Measurements from ENCODE around the gene PCDH18.
"Not testable (repeated sequence)": the region's sequence is repeated elsewhere in the genome, so short reads cannot be mapped to it uniquely, and the experiment has no call there.

PCDH18 gene

GRCh38 chr4:137530176-137530575, 2.1 kb downstream of the PCDH18 start:
- DNase-seq: no peak

- no peak for DNase-seq
Measured at GRCh38 chr4:137529432-137529831, 2.9 kb downstream of the PCDH18 start.

GRCh38 chr4:137528673-137529072, 3.6 kb downstream of the PCDH18 start:
- DNase-seq: no peak

- DNase-seq: no peak
Measured at GRCh38 chr4:137526681-137527080, 5.6 kb downstream of the PCDH18 start.

- peak; percentile 13 for DNase-seq
Measured at GRCh38 chr4:137524725-137525369, 7.4 kb downstream of the PCDH18 start.

- no peak for DNase-seq
Measured at GRCh38 chr4:137523329-137523728, 9.0 kb downstream of the PCDH18 start.

GRCh38 chr4:137521053-137521452, 11.2 kb downstream of the PCDH18 start:
- DNase-seq: no peak

GRCh38 chr4:137519406-137519805, 12.9 kb downstream of the PCDH18 start:
- DNase-seq: no peak

- not testable (repeated sequence) for DNase-seq
Measured at GRCh38 chr4:137517323-137517722, 15.0 kb downstream of the PCDH18 start.

- DNase-seq: no peak
Measured at GRCh38 chr4:137514406-137515111, 17.7 kb downstream of the PCDH18 start.

- peak; percentile 4 for DNase-seq
Measured at GRCh38 chr4:137510557-137511265, 21.6 kb downstream of the PCDH18 start.

GRCh38 chr4:137509855-137510282, 22.4 kb downstream of the PCDH18 start:
- DNase-seq: no peak

- no peak for DNase-seq
Measured at GRCh38 chr4:137502339-137503129, 29.8 kb downstream of the PCDH18 start.

GRCh38 chr4:137496267-137496666, 36.0 kb downstream of the PCDH18 start:
- not testable (repeated sequence) for DNase-seq

GRCh38 chr4:137495578-137495977, 36.7 kb downstream of the PCDH18 start:
- DNase-seq: no peak

GRCh38 chr4:137483313-137483959, 48.9 kb downstream of the PCDH18 start:
- DNase-seq: peak; percentile 35

GRCh38 chr4:137479657-137480056, 52.6 kb downstream of the PCDH18 start:
- not testable (repeated sequence) for DNase-seq

- DNase-seq: no peak
Measured at GRCh38 chr4:137476345-137476744, 55.9 kb downstream of the PCDH18 start.

- no peak for DNase-seq
Measured at GRCh38 chr4:137474711-137475301, 57.5 kb downstream of the PCDH18 start.

GRCh38 chr4:137471895-137472294, 60.4 kb downstream of the PCDH18 start:
- no peak for DNase-seq

GRCh38 chr4:137471461-137471860, 60.8 kb downstream of the PCDH18 start:
- DNase-seq: no peak

GRCh38 chr4:137470806-137471205, 61.5 kb downstream of the PCDH18 start:
- no peak for DNase-seq

Measured in NCI-H2029 treated with DMSO at 0.1 percent for 48 hours (cell line).